ENCODE data around the gene PITPNC1. TPM values are rescaled to one million over a fixed set of nuclear protein-coding genes. Genes with fewer than 3 reads are reported as not detected.
A peak's percentile ranks its signal among the peaks of the same experiment; 100 is the strongest.

PITPNC1 gene
- total and polyA plus RNA-seq, 2 donors (not counting 3 experiments of a cell fraction or from before 2014, with no cell fraction given), result 2.4 to 9.6 TPM

GRCh38 chr17:67375054-67375427 is 2.0 kb upstream of the PITPNC1 start:
- Histone ChIP-seq H3K9me3 (replicated peaks; ENCODE audit: control insufficient read depth, insufficient read depth, low read length) (no peaks in the 10 kb centered on the region), H3K4me1 (ENCODE audit: control insufficient read depth, extremely low read depth, insufficient read depth, low read length) (peaks cover 14% of the 10 kb centered on the region), H3K9ac (replicated peaks; ENCODE audit: extremely low read depth, insufficient read depth, low read length) (no peak overlapping the region), H4K20me1 (replicated peaks; ENCODE audit: control insufficient read depth, extremely low read depth, insufficient read depth, low read length) (no peaks in the 10 kb centered on the region), H3K9me1 (replicated peaks; ENCODE audit: control insufficient read depth, extremely low read depth, insufficient read depth, low read length) (no peaks in the 10 kb centered on the region), H2AFZ (ENCODE audit: low read depth, low read length) (peak overlapping the region; percentile 35), H3K4me3 (replicated peaks in 1 of 3; ENCODE audit: insufficient read depth in 1 of 3, low read depth in 1 of 3, low read length in 3 of 3) (no peak overlapping the region), H3K79me2 (ENCODE audit: control insufficient read depth, insufficient read depth, low read length) (no peaks in the 10 kb centered on the region), H3K27ac (ENCODE audit: insufficient read depth, low read depth, low read length) (no peak overlapping the region), H3K4me2 (ENCODE audit: insufficient read depth, low read length) (no peak overlapping the region), H3K36me3 (ENCODE audit: control insufficient read depth in 2 of 2, extremely low read depth in 1 of 2, insufficient read depth in 2 of 2, low read length in 2 of 2) (no peaks in the 10 kb centered on the region), H3K27me3 (ENCODE audit: control insufficient read depth in 2 of 2, insufficient read depth in 2 of 2, low read length in 2 of 2) (no peaks in the 10 kb centered on the region)
- ChIA-PET CTCF (interaction anchor here (0.6 to 10.9 kb wide), 35 partner anchors 9 to 450 kb away, joined by 3 to 295 read pairs (median 4); partner anchors contain the start of genes BPTF and PSMD12), POLR2A (no interaction called here)
- BruUV-seq (replicated peaks), result no TSS peak
- intact Hi-C loops (cut with micrococcal nuclease), result loop anchor here (1.0 to 5.0 kb wide), 2 partner anchors 154 to 402 kb away; no protein-coding TSS in a partner anchor
- FAIRE-seq (no peak), DNase-seq (ENCODE audit: low read depth, low spot score) (no peak)
- TF ChIP-seq, protein P1, sequence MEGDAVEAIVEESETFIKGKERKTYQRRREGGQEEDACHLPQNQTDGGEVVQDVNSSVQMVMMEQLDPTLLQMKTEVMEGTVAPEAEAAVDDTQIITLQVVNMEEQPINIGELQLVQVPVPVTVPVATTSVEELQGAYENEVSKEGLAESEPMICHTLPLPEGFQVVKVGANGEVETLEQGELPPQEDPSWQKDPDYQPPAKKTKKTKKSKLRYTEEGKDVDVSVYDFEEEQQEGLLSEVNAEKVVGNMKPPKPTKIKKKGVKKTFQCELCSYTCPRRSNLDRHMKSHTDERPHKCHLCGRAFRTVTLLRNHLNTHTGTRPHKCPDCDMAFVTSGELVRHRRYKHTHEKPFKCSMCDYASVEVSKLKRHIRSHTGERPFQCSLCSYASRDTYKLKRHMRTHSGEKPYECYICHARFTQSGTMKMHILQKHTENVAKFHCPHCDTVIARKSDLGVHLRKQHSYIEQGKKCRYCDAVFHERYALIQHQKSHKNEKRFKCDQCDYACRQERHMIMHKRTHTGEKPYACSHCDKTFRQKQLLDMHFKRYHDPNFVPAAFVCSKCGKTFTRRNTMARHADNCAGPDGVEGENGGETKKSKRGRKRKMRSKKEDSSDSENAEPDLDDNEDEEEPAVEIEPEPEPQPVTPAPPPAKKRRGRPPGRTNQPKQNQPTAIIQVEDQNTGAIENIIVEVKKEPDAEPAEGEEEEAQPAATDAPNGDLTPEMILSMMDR (IDR thresholded peaks at IDR 0.05; ENCODE audit: extremely low read depth in 1 of 2, insufficient read depth in 1 of 2, low read depth in 1 of 2, low read length in 2 of 2), result no peak
- no peak for TF ChIP-seq FOS (IDR thresholded peaks at IDR 0.05; ENCODE audit: borderline replicate concordance, insufficient read depth, low read length)
- no peak for TF ChIP-seq MYC (IDR thresholded peaks at IDR 0.05; ENCODE audit: low read depth, low read length)
- no peak for TF ChIP-seq MAX (IDR thresholded peaks at IDR 0.05; ENCODE audit: insufficient read depth, insufficient read length)
- TF ChIP-seq GATA2 (IDR thresholded peaks at IDR 0.05; ENCODE audit: insufficient read depth, insufficient read length, low read depth, low read length), result no peak
- TF ChIP-seq JUN (IDR thresholded peaks at IDR 0.05; ENCODE audit: borderline replicate concordance, insufficient read depth, insufficient read length, low read depth), result no peak
- no peak for TF ChIP-seq EZH2 (IDR thresholded peaks at IDR 0.05; ENCODE audit: borderline replicate concordance, low read depth, low read length, severe bottlenecking)
- TF ChIP-seq POLR2AphosphoS5 (IDR thresholded peaks at IDR 0.05; ENCODE audit: insufficient read depth, low read depth, low read length), result no peak
- no peak for TF ChIP-seq POLR2A (IDR thresholded peaks at IDR 0.05; ENCODE audit: low read depth, low read length)
- dilution Hi-C loops (cut with MboI; ENCODE audit: extremely low pct_ligation_motif_present, low sequenced_read_pairs), result no loop called here

Data from endothelial cell of umbilical vein (primary cell).